IPS-18a (cell line): ENCODE data around the gene GRM8.

Experiments used
- H3K27ac ChIP-seq: one replicate; pipeline ENCODE4 v1.5.1; 2013; ENCODE audit warnings: low read length
- H3K27me3 ChIP-seq: one replicate; pipeline ENCODE4 v1.6.1; 2013; ENCODE audit warnings: mild to moderate bottlenecking, low read length; ENCODE audit not compliant: control insufficient read depth, insufficient read depth
- H3K36me3 ChIP-seq: one replicate; pipeline ENCODE4 v1.6.1; 2013; ENCODE audit warnings: low read depth, low read length; ENCODE audit not compliant: control insufficient read depth
- H3K4me1 ChIP-seq: one replicate; pipeline ENCODE4 v1.6.1; 2013; ENCODE audit warnings: low read depth, low read length; ENCODE audit not compliant: control insufficient read depth
- H3K4me3 ChIP-seq: one replicate; pipeline ENCODE4 v1.5.1; 2013; ENCODE audit warnings: low read length
- H3K9ac ChIP-seq: one replicate; pipeline ENCODE4 v1.6.1; 2013; ENCODE audit warnings: mild to moderate bottlenecking, low read length, moderate library complexity
- H3K9me3 ChIP-seq: one replicate; pipeline ENCODE4 v1.6.1; 2013; ENCODE audit warnings: low read depth, low read length; ENCODE audit not compliant: control insufficient read depth

Gene GRM8

GRCh38 chr7:127252778-127253280 is at the start of gene GRM8:
TSS of gene GRM8 (minus strand) at chr7:127252941.
- Histone ChIP-seq H3K27ac (peak within 1 kb of the TSS; percentile 42), H3K4me3 (peak within 1 kb of the TSS; percentile 83), H3K9me3 (no peaks in the 10 kb centered on the region), H3K4me1 (peaks cover 9% of the 10 kb centered on the region), H3K36me3 (no peaks in the 10 kb centered on the region), H3K27me3 (peaks cover 71% of the 10 kb centered on the region), H3K9ac (peak within 1 kb of the TSS; percentile 88)

GRCh38 chr7:127290801-127291361 is 38.1 kb upstream of the GRM8 start:
- Histone ChIP-seq H3K27ac (no peak overlapping the region), H3K36me3 (no peaks in the 10 kb centered on the region), H3K4me3 (no peak overlapping the region), H3K9ac (no peak overlapping the region), H3K27me3 (no peaks in the 10 kb centered on the region), H3K4me1 (no peaks in the 10 kb centered on the region), H3K9me3 (no peaks in the 10 kb centered on the region)

GRCh38 chr7:127290116-127290655 is 37.4 kb upstream of the GRM8 start:
- H3K27ac ChIP-seq, result no peak overlapping the region
- H3K36me3 ChIP-seq, result no peaks in the 10 kb centered on the region
- no peak overlapping the region for H3K4me3 ChIP-seq
- no peaks in the 10 kb centered on the region for H3K4me1 ChIP-seq
- H3K9ac ChIP-seq, result no peak overlapping the region
- H3K9me3 ChIP-seq, result no peaks in the 10 kb centered on the region
- no peaks in the 10 kb centered on the region for H3K27me3 ChIP-seq

- Histone ChIP-seq H3K27me3 (no peaks in the 10 kb centered on the region), H3K9me3 (no peaks in the 10 kb centered on the region), H3K27ac (no peak overlapping the region), H3K4me3 (no peak overlapping the region), H3K4me1 (no peaks in the 10 kb centered on the region), H3K36me3 (no peaks in the 10 kb centered on the region), H3K9ac (no peak overlapping the region)
Observed at GRCh38 chr7:127287133-127287532, 34.4 kb upstream of the GRM8 start.

GRCh38 chr7:127270093-127270492 is 17.4 kb upstream of the GRM8 start:
- Histone ChIP-seq H3K9me3 (no peaks in the 10 kb centered on the region), H3K4me3 (no peak overlapping the region), H3K9ac (no peak overlapping the region), H3K4me1 (no peaks in the 10 kb centered on the region), H3K36me3 (no peaks in the 10 kb centered on the region), H3K27ac (no peak overlapping the region), H3K27me3 (no peaks in the 10 kb centered on the region)

- Histone ChIP-seq H3K27me3 (no peaks in the 10 kb centered on the region), H3K36me3 (no peaks in the 10 kb centered on the region), H3K9ac (no peak overlapping the region), H3K27ac (no peak overlapping the region), H3K9me3 (no peaks in the 10 kb centered on the region), H3K4me3 (no peak overlapping the region), H3K4me1 (no peaks in the 10 kb centered on the region)
Observed at GRCh38 chr7:127266047-127266446, 13.3 kb upstream of the GRM8 start.

GRCh38 chr7:127264219-127264618 is 11.5 kb upstream of the GRM8 start:
- H3K4me3 ChIP-seq, result no peak overlapping the region
- no peaks in the 10 kb centered on the region for H3K4me1 ChIP-seq

GRCh38 chr7:127258111-127258510 is 5.4 kb upstream of the GRM8 start:
- Histone ChIP-seq H3K4me1 (peaks cover 4% of the 10 kb centered on the region), H3K27me3 (peaks cover 25% of the 10 kb centered on the region), H3K36me3 (no peaks in the 10 kb centered on the region), H3K4me3 (no peak overlapping the region), H3K27ac (no peak overlapping the region), H3K9ac (no peak overlapping the region), H3K9me3 (no peaks in the 10 kb centered on the region)

More at GRCh38 chr7:127264219-127264618, 11.5 kb upstream of the GRM8 start:
- H3K9me3 ChIP-seq, result no peaks in the 10 kb centered on the region
- no peaks in the 10 kb centered on the region for H3K27me3 ChIP-seq
- no peaks in the 10 kb centered on the region for H3K36me3 ChIP-seq
- H3K9ac ChIP-seq, result no peak overlapping the region
- H3K27ac ChIP-seq, result no peak overlapping the region

GRCh38 chr7:127257086-127257485 is 4.3 kb upstream of the GRM8 start:
- Histone ChIP-seq H3K27ac (no peak overlapping the region), H3K4me1 (peaks cover 4% of the 10 kb centered on the region), H3K9me3 (no peaks in the 10 kb centered on the region), H3K9ac (no peak overlapping the region), H3K27me3 (peaks cover 30% of the 10 kb centered on the region), H3K4me3 (no peak overlapping the region), H3K36me3 (no peaks in the 10 kb centered on the region)

GRCh38 chr7:127256041-127256725 is 3.4 kb upstream of the GRM8 start:
- peaks cover 39% of the 10 kb centered on the region for H3K27me3 ChIP-seq
- peaks cover 4% of the 10 kb centered on the region for H3K4me1 ChIP-seq
- no peak overlapping the region for H3K27ac ChIP-seq
- no peak overlapping the region for H3K9ac ChIP-seq
- no peaks in the 10 kb centered on the region for H3K9me3 ChIP-seq
- no peak overlapping the region for H3K4me3 ChIP-seq
- no peaks in the 10 kb centered on the region for H3K36me3 ChIP-seq

GRCh38 chr7:127254163-127254684 is 1.5 kb upstream of the GRM8 start:
- peaks cover 59% of the 10 kb centered on the region for H3K27me3 ChIP-seq
- no peak overlapping the region for H3K9ac ChIP-seq
- no peaks in the 10 kb centered on the region for H3K9me3 ChIP-seq
- peaks cover 9% of the 10 kb centered on the region for H3K4me1 ChIP-seq
- no peaks in the 10 kb centered on the region for H3K36me3 ChIP-seq
- no peak overlapping the region for H3K27ac ChIP-seq
- peak overlapping the region; percentile 83 for H3K4me3 ChIP-seq
